Bronchus fibroblast of lung (primary cell): ENCODE results near the gene FAM240B. TPM values are rescaled to one million over a fixed set of nuclear protein-coding genes. Genes with fewer than 3 reads are reported as not detected.

Experiments
- total RNA-seq: library from RNA; depleted of rRNA; stranded (reverse); fragments of >200 nt; gene quantifications from 2 replicates; pipeline ENCODE4 v1.2.3, GENCODE V29; 2015

Gene FAM240B
- total RNA-seq, result not detected in 2 replicates

DNA sequence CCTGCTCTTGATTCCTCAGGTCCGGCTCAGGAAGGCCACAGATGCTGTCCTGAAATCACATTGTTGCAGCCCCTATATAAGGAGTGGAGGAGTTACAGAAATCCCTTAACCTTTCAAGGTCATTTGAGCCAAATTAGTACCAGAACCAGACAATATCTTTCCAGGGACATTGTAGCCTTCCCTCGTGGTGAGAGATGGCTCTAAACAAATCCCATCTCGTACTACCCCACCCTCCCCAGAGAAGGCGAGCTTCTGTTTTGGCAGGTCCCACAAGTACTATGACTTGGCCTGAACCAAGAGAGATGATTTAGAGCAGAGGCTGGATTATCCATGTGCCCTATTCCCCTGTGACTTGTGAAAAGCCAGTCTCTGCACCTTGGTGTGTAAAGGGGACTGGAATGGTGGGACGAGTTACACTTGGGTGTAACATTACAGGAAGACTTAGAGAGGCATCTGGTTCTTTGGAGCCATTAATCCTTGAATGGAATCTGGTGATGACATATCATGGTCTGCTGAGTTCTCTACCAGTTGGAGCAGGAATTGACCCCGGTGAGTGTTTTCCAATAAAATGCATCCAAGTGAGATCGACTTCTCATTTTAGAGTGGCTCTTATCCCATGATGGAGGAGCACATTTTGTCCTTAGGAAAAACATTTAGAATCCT is at the start of gene FAM240B:
Gene FAM240B (minus strand): TSS at position 51 of the 663 bp plus-strand sequence. CDS start 16,134 bp downstream, outside the sequence.

Other genes with a start within 250 kb of the FAM240B start
- under 0.01 TPM in 2 replicates for gene ANKRD18A, start 99.5 kb downstream of the FAM240B start, total RNA-seq